ENCODE results near the gene GULP1.
A peak's percentile ranks its signal among the peaks of the same experiment; 100 is the strongest.

GULP1 gene

DNA sequence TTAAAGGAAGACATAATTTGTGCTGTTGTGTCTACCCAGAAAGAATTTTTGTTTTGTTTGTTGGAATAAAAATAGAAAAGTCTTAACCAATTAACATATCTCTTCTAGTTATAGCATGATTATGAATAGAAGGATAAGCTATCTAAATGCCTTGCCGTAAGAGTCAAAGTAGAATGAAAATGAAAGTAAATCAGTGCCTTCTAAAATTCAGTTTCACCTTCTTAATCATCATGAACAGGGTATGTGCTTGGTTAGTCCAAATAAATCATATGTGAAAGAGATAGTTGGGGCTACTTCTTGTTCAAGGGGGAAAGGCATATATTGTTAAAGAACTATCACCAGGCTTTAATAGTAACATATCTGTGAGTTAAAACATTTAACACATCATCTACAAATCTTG lies 91.5 kb downstream of the GULP1 start:
- H3K4me3 ChIP-seq (ENCODE audit: low read depth in 1 of 2, low read length in 2 of 2), result peak overlapping the region in 1 of 2 donors; percentile 28
- H3K27ac ChIP-seq (ENCODE audit: low read depth, low read length), result no peak overlapping the region
- peaks cover 5% of the 10 kb centered on the region for H3K4me1 ChIP-seq (ENCODE audit: insufficient read depth, low read length)
- peaks cover 5% of the 10 kb centered on the region for H3K36me3 ChIP-seq (ENCODE audit: insufficient read depth, low read length)
- no peaks in the 10 kb centered on the region for H3K9me3 ChIP-seq (ENCODE audit: low read length)
- H3K9ac ChIP-seq (ENCODE audit: low read length), result peak overlapping the region; percentile 31
- no peaks in the 10 kb centered on the region for H3K27me3 ChIP-seq (ENCODE audit: control insufficient read depth in 1 of 2, insufficient read depth in 2 of 2, low read length in 2 of 2)

DNA sequence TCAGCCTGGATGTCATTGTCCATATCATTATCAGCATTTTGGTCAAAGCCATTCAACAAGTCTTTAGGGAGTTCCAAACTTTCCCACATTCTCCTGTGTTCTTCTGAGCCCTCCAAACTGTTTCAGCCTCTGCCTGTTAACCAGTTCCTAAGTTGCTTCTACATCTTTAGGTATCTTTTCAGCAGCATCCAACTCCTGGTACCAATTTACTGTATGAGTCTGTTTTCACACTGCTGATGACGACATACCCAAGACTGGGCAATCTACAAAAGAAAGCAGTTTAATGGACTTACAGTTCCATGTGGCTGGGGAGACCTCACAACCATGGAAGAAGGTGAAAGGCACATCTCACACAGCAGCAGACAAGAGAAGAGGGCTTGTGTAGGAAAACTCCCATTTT lies 94.2 kb downstream of the GULP1 start:
- Histone ChIP-seq H3K4me3 (ENCODE audit: low read depth in 1 of 2, low read length in 2 of 2) (no peak overlapping the region), H3K9ac (ENCODE audit: low read length) (no peak overlapping the region), H3K4me1 (ENCODE audit: insufficient read depth, low read length) (peaks cover 5% of the 10 kb centered on the region), H3K36me3 (ENCODE audit: insufficient read depth, low read length) (peaks cover 5% of the 10 kb centered on the region), H3K27me3 (ENCODE audit: control insufficient read depth in 1 of 2, insufficient read depth in 2 of 2, low read length in 2 of 2) (no peaks in the 10 kb centered on the region), H3K9me3 (ENCODE audit: low read length) (no peaks in the 10 kb centered on the region), H3K27ac (ENCODE audit: low read depth, low read length) (no peak overlapping the region)

DNA sequence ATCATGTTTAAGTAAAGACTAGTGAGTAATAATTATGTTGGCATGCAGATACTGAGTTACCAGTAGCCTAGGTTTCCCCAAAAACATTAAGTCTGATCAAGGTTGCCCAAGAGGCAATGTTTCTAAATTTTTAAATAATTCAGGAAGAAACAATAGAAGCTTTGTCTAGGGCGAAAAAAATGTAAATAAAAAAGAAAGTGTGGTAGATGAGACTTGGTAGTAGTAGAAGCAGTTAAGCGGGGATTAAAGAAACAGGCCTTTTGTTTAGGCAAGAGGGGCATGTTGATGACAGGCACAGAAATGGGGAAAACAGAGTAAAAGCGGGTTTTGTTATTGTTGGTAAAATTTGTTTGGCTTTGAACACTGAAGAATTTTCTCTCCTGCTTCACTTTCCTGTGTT lies 97.2 kb downstream of the GULP1 start:
- Histone ChIP-seq H3K27me3 (ENCODE audit: control insufficient read depth in 1 of 2, insufficient read depth in 2 of 2, low read length in 2 of 2) (no peaks in the 10 kb centered on the region), H3K4me1 (ENCODE audit: insufficient read depth, low read length) (no peaks in the 10 kb centered on the region), H3K9ac (ENCODE audit: low read length) (no peak overlapping the region), H3K4me3 (ENCODE audit: low read depth in 1 of 2, low read length in 2 of 2) (no peak overlapping the region), H3K36me3 (ENCODE audit: insufficient read depth, low read length) (peaks cover 5% of the 10 kb centered on the region), H3K27ac (ENCODE audit: low read depth, low read length) (no peak overlapping the region), H3K9me3 (ENCODE audit: low read length) (peaks cover 3% of the 10 kb centered on the region)

DNA sequence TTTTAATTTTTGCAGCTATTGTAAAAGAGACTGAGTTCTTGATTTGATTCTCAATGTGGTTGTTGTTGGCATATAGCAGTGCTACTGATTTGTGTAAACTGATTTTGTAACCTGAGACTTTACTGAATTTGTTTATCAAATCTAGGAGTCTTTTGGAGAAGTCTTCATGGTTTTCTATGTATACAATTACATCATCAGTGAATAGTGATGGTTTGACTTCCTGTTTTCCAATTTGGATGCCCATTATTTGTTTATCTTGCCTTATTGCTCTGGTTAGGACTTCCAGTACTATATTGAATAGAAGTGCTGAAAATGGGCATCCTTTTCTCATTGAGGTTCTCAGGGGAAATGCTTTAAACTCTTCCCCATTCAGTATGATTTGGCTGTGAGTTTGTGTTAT lies 99.7 kb downstream of the GULP1 start:
- Histone ChIP-seq H3K9ac (ENCODE audit: low read length) (no peak overlapping the region), H3K4me1 (ENCODE audit: insufficient read depth, low read length) (no peaks in the 10 kb centered on the region), H3K9me3 (ENCODE audit: low read length) (peaks cover 4% of the 10 kb centered on the region), H3K36me3 (ENCODE audit: insufficient read depth, low read length) (no peaks in the 10 kb centered on the region), H3K27ac (ENCODE audit: low read depth, low read length) (no peak overlapping the region), H3K4me3 (ENCODE audit: low read depth in 1 of 2, low read length in 2 of 2) (no peak overlapping the region), H3K27me3 (ENCODE audit: control insufficient read depth in 1 of 2, insufficient read depth in 2 of 2, low read length in 2 of 2) (no peaks in the 10 kb centered on the region)

DNA sequence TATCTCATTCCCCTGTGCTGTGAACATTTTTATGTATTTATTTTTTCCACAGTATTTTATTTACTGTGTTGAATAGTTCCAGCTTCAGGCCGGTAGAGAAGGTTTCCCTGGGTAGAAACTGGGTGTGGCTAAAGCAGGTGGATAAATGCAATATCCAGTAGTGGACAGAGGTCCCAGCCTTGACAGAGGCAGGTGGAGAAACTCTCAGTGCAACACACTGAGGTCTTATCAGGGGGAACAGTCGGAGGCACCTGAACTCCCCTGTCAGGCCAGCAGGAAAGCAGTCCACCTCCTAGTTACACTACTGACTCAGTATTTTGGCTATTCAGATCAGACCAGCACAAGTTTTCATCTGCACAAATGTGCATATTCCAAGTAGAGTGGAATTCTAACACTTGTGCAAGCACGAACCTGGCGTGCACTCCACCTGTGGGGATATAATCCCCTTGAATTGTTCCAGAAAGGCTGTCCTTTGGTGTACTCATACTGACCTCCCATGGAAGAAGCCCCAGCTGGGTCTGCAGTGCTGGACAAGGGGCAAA lies 103.3 kb downstream of the GULP1 start:
- Histone ChIP-seq H3K36me3 (ENCODE audit: insufficient read depth, low read length) (no peaks in the 10 kb centered on the region), H3K4me1 (ENCODE audit: insufficient read depth, low read length) (no peaks in the 10 kb centered on the region), H3K27me3 (ENCODE audit: control insufficient read depth in 1 of 2, insufficient read depth in 2 of 2, low read length in 2 of 2) (no peaks in the 10 kb centered on the region), H3K4me3 (ENCODE audit: low read depth in 1 of 2, low read length in 2 of 2) (no peak overlapping the region), H3K9me3 (ENCODE audit: low read length) (peaks cover 4% of the 10 kb centered on the region), H3K9ac (ENCODE audit: low read length) (no peak overlapping the region), H3K27ac (ENCODE audit: low read depth, low read length) (no peak overlapping the region)

GRCh38 chr2:188395903-188396689 lies 104.4 kb downstream of the GULP1 start:
- Histone ChIP-seq H3K4me1 (ENCODE audit: insufficient read depth, low read length) (no peaks in the 10 kb centered on the region), H3K27me3 (ENCODE audit: control insufficient read depth in 1 of 2, insufficient read depth in 2 of 2, low read length in 2 of 2) (no peaks in the 10 kb centered on the region), H3K27ac (ENCODE audit: low read depth, low read length) (no peak overlapping the region), H3K4me3 (ENCODE audit: low read depth in 1 of 2, low read length in 2 of 2) (no peak overlapping the region), H3K9ac (ENCODE audit: low read length) (no peak overlapping the region), H3K9me3 (ENCODE audit: low read length) (peaks cover 4% of the 10 kb centered on the region), H3K36me3 (ENCODE audit: insufficient read depth, low read length) (no peaks in the 10 kb centered on the region)

DNA sequence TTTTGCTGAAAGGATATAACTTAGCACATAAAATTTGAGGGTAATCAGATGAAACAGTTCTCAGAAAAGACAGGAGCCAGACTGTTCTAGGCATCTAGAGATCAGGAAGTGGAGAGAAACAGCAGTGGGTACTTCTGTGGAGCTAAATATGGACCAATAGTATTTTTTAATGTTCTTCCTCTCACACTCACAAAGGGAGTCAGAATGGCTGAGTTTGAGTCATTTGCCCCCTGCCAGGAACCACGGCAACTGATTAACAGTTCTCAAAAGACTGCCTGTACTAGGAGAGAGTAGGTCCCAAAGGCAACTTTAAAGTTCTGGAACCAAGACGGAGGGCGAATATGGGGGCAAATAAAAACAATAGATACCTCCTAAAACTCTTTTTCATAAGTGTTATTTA lies 107.5 kb downstream of the GULP1 start:
- Histone ChIP-seq H3K9me3 (ENCODE audit: low read length) (no peaks in the 10 kb centered on the region), H3K4me3 (ENCODE audit: low read depth in 1 of 2, low read length in 2 of 2) (no peak overlapping the region), H3K36me3 (ENCODE audit: insufficient read depth, low read length) (no peaks in the 10 kb centered on the region), H3K4me1 (ENCODE audit: insufficient read depth, low read length) (no peaks in the 10 kb centered on the region), H3K27me3 (ENCODE audit: control insufficient read depth in 1 of 2, insufficient read depth in 2 of 2, low read length in 2 of 2) (no peaks in the 10 kb centered on the region), H3K27ac (ENCODE audit: low read depth, low read length) (no peak overlapping the region), H3K9ac (ENCODE audit: low read length) (no peak overlapping the region)

DNA sequence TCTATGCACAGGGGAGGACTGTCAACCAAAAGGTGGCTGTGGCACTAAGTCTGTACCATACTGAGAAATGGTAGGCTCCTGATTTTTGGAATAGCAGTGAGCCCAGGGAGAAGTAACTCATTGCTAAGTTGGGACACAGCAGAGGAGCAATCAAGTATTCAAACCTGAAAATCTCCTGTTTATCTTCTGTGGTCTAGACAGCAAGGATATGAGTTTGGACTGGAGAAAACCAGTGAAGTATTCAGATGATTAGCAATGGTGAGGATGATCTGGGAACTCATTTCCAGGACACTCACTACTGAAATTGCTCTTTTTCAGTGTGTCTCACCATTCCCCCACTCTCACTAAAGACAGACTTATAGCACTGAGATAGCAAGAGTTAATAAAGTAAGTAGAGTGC lies 112.0 kb downstream of the GULP1 start:
- Histone ChIP-seq H3K27me3 (ENCODE audit: control insufficient read depth in 1 of 2, insufficient read depth in 2 of 2, low read length in 2 of 2) (no peaks in the 10 kb centered on the region), H3K9me3 (ENCODE audit: low read length) (no peaks in the 10 kb centered on the region), H3K4me1 (ENCODE audit: insufficient read depth, low read length) (no peaks in the 10 kb centered on the region), H3K4me3 (ENCODE audit: low read depth in 1 of 2, low read length in 2 of 2) (no peak overlapping the region), H3K36me3 (ENCODE audit: insufficient read depth, low read length) (no peaks in the 10 kb centered on the region), H3K9ac (ENCODE audit: low read length) (no peak overlapping the region), H3K27ac (ENCODE audit: low read depth, low read length) (no peak overlapping the region)

DNA sequence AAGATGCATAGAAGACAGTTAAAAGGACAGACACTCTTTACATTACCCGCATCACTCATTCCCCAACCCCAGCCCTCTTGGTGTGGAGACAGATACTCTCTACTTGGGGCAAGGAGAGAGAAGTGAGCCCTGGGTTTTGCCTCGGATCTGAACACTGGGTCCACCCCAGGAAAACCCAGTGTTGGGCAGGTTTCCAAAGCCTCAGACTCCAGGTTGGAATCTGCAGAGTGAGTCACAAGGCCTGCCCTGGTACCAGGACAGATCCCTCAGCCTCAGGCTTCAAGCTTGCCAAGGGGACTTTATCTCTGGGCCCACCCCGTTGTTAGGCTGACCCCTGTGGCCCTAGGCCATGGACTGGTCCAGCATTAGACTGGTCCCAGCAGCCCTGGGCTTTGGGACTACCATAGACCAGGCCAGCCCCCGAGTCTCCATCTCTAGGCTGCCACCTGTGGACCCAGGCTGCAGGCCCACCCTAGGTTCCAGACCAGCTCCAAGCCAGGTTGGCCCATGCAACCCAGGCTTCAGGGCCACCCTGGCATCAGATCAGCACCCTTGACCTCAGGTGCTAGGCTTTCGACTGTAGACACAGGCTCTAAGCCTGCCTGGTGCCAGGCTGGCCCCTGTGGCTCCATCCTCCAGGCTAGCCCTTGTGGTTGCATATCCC lies 112.8 kb downstream of the GULP1 start:
- no peak overlapping the region for H3K4me3 ChIP-seq (ENCODE audit: low read depth in 1 of 2, low read length in 2 of 2)
- no peak overlapping the region for H3K9ac ChIP-seq (ENCODE audit: low read length)
- H3K9me3 ChIP-seq (ENCODE audit: low read length), result no peaks in the 10 kb centered on the region
- H3K27me3 ChIP-seq (ENCODE audit: control insufficient read depth in 1 of 2, insufficient read depth in 2 of 2, low read length in 2 of 2), result no peaks in the 10 kb centered on the region
- H3K4me1 ChIP-seq (ENCODE audit: insufficient read depth, low read length), result no peaks in the 10 kb centered on the region
- H3K27ac ChIP-seq (ENCODE audit: low read depth, low read length), result no peak overlapping the region
- H3K36me3 ChIP-seq (ENCODE audit: insufficient read depth, low read length), result no peaks in the 10 kb centered on the region

DNA sequence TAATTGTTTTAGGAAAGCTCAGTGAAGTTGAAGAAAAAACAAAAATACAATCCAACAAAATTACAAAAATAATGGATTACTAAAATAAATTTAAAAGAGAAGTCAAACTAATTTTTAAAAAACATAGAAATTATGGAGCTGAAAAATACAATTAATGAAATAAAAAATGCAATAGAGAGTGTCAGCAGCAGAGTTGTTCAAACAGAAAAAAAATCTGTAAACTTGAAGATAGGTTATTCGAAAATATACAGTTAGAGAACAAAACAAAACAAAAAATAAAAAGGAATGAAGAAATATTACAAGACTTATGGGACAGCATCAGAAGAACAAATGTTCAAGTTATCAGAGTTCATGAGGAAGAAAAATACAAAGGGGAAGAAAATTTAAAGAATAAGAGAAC lies 114.7 kb downstream of the GULP1 start:
- no peaks in the 10 kb centered on the region for H3K36me3 ChIP-seq (ENCODE audit: insufficient read depth, low read length)
- no peak overlapping the region for H3K9ac ChIP-seq (ENCODE audit: low read length)
- no peak overlapping the region for H3K4me3 ChIP-seq (ENCODE audit: low read depth in 1 of 2, low read length in 2 of 2)
- H3K27me3 ChIP-seq (ENCODE audit: control insufficient read depth in 1 of 2, insufficient read depth in 2 of 2, low read length in 2 of 2), result no peaks in the 10 kb centered on the region
- H3K4me1 ChIP-seq (ENCODE audit: insufficient read depth, low read length), result no peaks in the 10 kb centered on the region
- H3K27ac ChIP-seq (ENCODE audit: low read depth, low read length), result no peak overlapping the region
- H3K9me3 ChIP-seq (ENCODE audit: low read length), result no peaks in the 10 kb centered on the region

GRCh38 chr2:188410504-188411235 lies 119.0 kb downstream of the GULP1 start:
- no peak overlapping the region for H3K9ac ChIP-seq (ENCODE audit: low read length)
- H3K9me3 ChIP-seq (ENCODE audit: low read length), result no peaks in the 10 kb centered on the region
- peaks cover 5% of the 10 kb centered on the region for H3K4me1 ChIP-seq (ENCODE audit: insufficient read depth, low read length)
- no peak overlapping the region for H3K27ac ChIP-seq (ENCODE audit: low read depth, low read length)
- H3K27me3 ChIP-seq (ENCODE audit: control insufficient read depth in 1 of 2, insufficient read depth in 2 of 2, low read length in 2 of 2), result no peaks in the 10 kb centered on the region
- no peaks in the 10 kb centered on the region for H3K36me3 ChIP-seq (ENCODE audit: insufficient read depth, low read length)
- H3K4me3 ChIP-seq (ENCODE audit: low read depth in 1 of 2, low read length in 2 of 2), result no peak overlapping the region
